ENCODE results near the gene TNPO1.
"Not testable (repeated sequence)": the region's sequence is repeated elsewhere in the genome, so short reads cannot be mapped to it uniquely, and the experiment has no call there.

TNPO1 gene

GRCh38 chr5:72784129-72784528 is 32.3 kb upstream of the TNPO1 start:
- no peak for DNase-seq (ENCODE audit: low spot score)
- in situ Hi-C loops (cut with MboI; ENCODE audit: low pct_unique_long_range_greater_than_20kb, low sequenced_read_pairs, unreplicated experiment) = no loop called here
- no peak for TF ChIP-seq CTCF (IDR thresholded peaks at IDR 0.05; ENCODE audit: extremely low read depth, insufficient read depth, missing control alignments)

DNA sequence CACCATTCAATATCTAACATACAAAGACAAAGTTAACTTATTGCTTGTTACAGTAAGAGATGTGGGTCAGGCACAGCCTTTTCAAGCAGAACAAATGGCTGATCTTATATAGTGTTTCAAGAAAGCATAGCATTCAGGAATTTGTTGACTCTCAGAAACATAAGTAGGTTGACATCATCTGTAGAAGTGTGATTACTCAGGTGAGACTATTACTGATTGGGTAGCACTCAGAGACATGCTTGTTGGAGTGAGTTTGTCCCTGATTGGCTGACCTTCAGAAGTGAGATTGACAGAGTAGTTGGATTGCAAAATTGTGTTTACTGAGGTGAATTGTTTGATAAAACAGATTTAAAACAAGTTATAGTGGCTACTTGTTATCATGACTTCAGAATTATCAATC is 30.7 kb upstream of the TNPO1 start:
- DNase-seq (ENCODE audit: low spot score) = no peak
- no peak for TF ChIP-seq CTCF (IDR thresholded peaks at IDR 0.05; ENCODE audit: extremely low read depth, insufficient read depth, missing control alignments)
- in situ Hi-C loops (cut with MboI; ENCODE audit: low pct_unique_long_range_greater_than_20kb, low sequenced_read_pairs, unreplicated experiment) = no loop called here

DNA sequence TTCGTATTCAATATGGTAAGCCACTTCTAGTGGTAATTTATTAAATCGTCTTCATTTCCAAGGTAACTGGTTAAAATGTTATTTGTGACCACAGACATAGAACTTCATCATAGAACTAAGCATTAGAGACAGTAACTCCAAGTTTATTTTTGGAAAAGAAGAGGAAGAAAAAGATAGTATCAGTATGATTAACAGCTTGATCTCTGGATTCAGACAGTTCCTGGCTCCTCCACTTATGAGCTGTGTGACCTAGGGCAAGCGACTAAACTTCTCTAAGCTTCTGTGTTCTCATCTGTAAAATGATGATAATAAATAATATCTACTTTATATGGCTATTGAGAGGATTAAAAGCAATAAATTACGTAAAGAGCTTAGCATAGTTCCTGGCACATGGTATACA is 29.8 kb upstream of the TNPO1 start:
- in situ Hi-C loops (cut with MboI; ENCODE audit: low pct_unique_long_range_greater_than_20kb, low sequenced_read_pairs, unreplicated experiment) = no loop called here

GRCh38 chr5:72788866-72789505 is 27.5 kb upstream of the TNPO1 start:
- in situ Hi-C loops (cut with MboI; ENCODE audit: low pct_unique_long_range_greater_than_20kb, low sequenced_read_pairs, unreplicated experiment) = no loop called here
- no peak for DNase-seq (ENCODE audit: low spot score)
- TF ChIP-seq CTCF (IDR thresholded peaks at IDR 0.05; ENCODE audit: extremely low read depth, insufficient read depth, missing control alignments) = no peak

More for the DNA sequence above, 29.8 kb upstream of the TNPO1 start:
- TF ChIP-seq CTCF (IDR thresholded peaks at IDR 0.05; ENCODE audit: extremely low read depth, insufficient read depth, missing control alignments) = no peak
- no peak for DNase-seq (ENCODE audit: low spot score)

- in situ Hi-C loops (cut with MboI; ENCODE audit: low pct_unique_long_range_greater_than_20kb, low sequenced_read_pairs, unreplicated experiment) = no loop called here
- TF ChIP-seq CTCF (IDR thresholded peaks at IDR 0.05; ENCODE audit: extremely low read depth, insufficient read depth, missing control alignments) = no peak
- DNase-seq (ENCODE audit: low spot score) = no peak
Observed at GRCh38 chr5:72790186-72790585, 26.3 kb upstream of the TNPO1 start.

- DNase-seq (ENCODE audit: low spot score); in situ Hi-C loops (cut with MboI; ENCODE audit: low pct_unique_long_range_greater_than_20kb, low sequenced_read_pairs, unreplicated experiment): not testable (repeated sequence)
Observed at GRCh38 chr5:72792662-72793061, 23.8 kb upstream of the TNPO1 start.

DNA sequence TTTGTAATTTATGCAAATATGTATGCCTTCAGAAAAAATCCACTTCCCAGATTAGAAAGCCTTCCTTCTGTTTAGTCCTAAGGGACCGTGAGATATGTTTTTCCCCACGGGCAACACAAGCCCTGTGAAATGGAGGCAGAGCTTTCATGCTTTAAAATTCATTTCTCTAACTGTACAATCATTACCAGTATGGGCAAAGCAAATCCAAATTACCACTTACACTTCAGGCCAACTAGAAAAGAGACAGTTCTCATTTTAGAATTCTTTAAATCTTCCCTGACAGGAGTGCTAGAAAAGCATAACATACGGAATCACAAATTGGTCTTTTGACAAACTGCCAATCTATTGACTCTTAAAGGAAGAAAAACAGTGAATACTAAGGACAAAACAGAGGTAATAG is 20.5 kb upstream of the TNPO1 start:
- no peak for TF ChIP-seq CTCF (IDR thresholded peaks at IDR 0.05; ENCODE audit: extremely low read depth, insufficient read depth, missing control alignments)
- no peak for DNase-seq (ENCODE audit: low spot score)
- in situ Hi-C loops (cut with MboI; ENCODE audit: low pct_unique_long_range_greater_than_20kb, low sequenced_read_pairs, unreplicated experiment) = no loop called here

All from GM13977 (cell line).